GM12892 (cell line): ENCODE measurements around the gene SERINC5.

ENCODE experiments used
- DNase-seq: peaks from one replicate; pipeline ENCODE4 v3.0.0; 2011; ENCODE audit not compliant: insufficient read length
- FAIRE-seq: peaks from 2 replicates; lab custom pipeline; 2011; peaks lifted over from hg19 to GRCh38; lab: Jason Lieb, UNC
- POLR2A ChIP-seq: IDR thresholded peaks from 2 replicates; pipeline ENCODE4 v1.6.1; 2011; ENCODE audit warnings: low read depth, low read length, control low read depth
- POLR2AphosphoS5 ChIP-seq: IDR thresholded peaks from 2 replicates; pipeline ENCODE4 v1.6.1; 2011; ENCODE audit warnings: low read depth, low read length, control low read depth
- TAF1 ChIP-seq: IDR thresholded peaks from 2 replicates; pipeline ENCODE4 v1.6.1; 2011; ENCODE audit warnings: low read depth, mild to moderate bottlenecking, control low read depth, low read length, borderline replicate concordance

The SERINC5 gene

DNA sequence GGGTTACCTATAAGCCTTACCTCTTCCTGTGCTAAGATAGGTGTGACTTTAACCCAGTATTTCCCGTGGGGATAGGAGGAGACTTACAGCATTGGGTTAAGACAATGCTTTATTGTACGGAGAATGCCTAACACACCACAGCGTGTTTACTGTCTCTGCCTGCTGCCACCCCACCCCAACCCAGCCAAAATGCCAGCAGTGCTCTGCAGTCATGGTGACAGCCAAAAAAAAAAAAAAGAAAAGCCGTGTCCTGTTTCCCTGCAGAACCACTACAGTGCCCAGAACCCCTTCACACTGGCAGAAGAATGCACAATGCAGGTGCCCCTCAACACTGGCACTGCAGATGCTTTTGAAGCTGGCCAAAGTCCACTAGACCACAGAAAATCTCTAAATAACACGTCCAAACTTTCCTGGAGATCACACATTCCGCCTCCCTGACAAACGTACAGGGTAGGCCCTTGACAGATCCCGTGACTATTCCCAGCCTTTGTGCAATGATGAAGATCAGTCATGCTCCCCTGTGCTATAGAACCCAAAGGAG is 102.2 kb downstream of the SERINC5 start:
- no peak for TF ChIP-seq TAF1
- TF ChIP-seq POLR2A, result no peak
- no peak for TF ChIP-seq POLR2AphosphoS5
- FAIRE-seq (no peak), DNase-seq (no peak)

DNA sequence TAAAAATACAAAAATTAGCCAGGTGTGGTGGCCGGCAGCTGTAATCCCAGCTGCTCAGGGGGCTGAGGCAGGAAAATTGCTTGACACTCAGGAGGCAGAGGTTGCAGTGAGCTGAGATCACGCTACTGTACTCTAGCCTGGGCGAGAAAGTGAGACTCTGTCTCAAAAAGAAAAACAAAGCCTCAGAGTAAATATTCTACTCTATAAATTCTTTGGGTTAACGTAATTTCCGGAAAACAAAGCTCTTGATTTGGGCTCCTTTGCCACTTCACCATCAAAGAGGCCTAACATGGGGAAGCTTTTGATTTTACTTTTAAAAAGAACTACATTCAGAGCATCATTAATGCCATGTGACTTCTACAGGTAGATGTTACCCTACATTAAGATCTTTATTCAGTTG is 103.1 kb downstream of the SERINC5 start:
- no peak for FAIRE-seq

DNA sequence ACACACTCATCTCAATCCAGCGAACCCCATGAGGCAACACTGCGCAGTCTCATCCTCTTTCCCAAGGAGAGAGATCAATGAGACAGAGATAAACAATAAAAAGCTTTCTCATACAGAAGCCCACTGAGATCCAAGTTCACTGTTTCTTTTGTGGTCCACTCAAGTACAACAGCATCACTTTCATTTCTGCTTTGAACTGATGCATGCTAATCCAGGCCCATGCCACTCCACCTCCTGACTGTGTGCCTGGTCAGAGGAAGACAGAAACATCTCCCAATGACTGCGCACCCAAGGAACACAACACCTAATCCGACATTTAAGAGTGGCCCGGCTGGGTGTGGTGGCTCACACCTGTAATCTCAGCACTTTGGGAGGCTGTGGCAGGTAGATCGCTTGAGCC is 104.0 kb downstream of the SERINC5 start:
- FAIRE-seq (no peak), DNase-seq (no peak)

More for the DNA sequence above, 103.1 kb downstream of the SERINC5 start:
- DNase-seq, result no peak
- TF ChIP-seq POLR2A (no peak), POLR2AphosphoS5 (no peak), TAF1 (no peak)

DNA sequence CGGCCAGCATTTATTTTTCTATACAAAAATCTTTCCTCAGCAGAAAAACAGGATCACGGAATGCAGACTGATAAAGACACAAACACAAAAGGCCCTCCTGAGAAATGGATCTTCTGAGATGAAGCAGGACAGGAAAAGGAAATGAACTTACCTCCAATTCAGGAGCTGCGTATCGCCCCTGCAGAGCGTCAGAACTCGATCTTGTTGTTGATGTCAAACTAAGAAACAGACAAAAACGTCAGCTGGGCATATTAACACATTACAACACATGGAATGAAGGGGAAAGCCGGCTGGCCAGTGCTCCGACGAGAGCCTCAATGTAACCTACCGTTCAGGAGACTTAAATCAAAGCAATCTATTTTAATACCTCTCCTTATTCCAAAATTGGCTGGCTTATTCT is 105.1 kb downstream of the SERINC5 start:
- no peak for FAIRE-seq
- TF ChIP-seq POLR2A (no peak), TAF1 (no peak), POLR2AphosphoS5 (no peak)

More for the DNA sequence above, 104.0 kb downstream of the SERINC5 start:
- TF ChIP-seq TAF1 (no peak), POLR2A (no peak), POLR2AphosphoS5 (no peak)

DNA sequence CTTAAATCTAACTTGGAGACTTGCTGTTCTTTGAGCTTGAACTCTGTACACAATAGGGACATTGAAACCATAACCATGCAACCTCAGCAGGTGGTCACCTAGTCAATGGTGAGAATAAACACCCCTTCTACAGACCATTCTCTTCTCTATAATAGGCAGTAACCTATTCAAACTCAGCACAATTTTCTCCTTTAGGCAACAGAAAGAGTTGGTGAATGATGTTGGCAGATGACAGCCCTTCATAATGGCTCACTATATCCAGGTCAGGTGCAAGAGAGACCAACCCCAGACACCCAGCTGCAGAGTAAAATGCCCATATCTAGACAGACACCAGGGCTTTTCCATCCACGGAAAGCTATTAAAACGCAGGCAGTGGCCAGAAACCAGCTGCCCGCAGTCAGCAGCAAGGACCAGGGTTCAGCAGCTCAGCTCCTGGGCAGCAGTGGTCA is 106.7 kb downstream of the SERINC5 start:
- FAIRE-seq (no peak), DNase-seq (no peak)
- TF ChIP-seq TAF1 (no peak), POLR2A (no peak), POLR2AphosphoS5 (no peak)

More for the DNA sequence above, 105.1 kb downstream of the SERINC5 start:
- DNase-seq, result no peak

DNA sequence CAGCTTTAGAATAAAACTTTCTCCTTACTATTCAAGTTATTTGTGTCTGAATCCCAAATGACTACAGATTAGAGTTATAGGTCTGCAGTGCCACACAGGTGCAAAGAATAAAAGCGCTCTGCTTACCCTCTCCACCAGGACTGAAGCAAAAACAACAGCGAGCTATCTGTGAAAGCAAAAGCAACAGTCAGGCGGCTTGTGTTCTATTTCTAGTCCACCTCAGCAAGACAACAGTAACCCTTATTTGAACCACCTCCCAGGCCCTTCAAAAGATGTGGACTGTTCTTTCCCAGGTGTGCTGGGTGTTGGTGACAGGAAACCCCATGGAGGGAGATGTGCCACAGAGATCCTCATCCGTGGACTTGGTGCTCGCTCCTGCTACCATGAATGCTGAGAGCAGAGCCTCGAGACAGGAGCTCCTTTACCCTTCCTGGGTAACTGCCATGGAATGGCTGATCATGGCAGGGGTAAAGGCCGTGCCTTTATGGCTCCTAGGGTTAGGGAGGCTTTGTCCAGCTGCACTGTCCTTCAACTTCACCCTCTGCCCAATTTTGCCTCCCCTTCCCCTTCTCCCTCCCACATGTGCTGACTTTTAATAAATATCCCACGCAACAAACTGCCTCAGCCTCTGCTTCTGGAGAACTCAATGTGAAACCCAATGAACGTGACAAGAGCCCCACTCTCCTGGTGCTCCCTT is 108.6 kb downstream of the SERINC5 start:
- peak; percentile 9 for FAIRE-seq
- TF ChIP-seq POLR2A (no peak), POLR2AphosphoS5 (no peak), TAF1 (no peak)
- no peak for DNase-seq

DNA sequence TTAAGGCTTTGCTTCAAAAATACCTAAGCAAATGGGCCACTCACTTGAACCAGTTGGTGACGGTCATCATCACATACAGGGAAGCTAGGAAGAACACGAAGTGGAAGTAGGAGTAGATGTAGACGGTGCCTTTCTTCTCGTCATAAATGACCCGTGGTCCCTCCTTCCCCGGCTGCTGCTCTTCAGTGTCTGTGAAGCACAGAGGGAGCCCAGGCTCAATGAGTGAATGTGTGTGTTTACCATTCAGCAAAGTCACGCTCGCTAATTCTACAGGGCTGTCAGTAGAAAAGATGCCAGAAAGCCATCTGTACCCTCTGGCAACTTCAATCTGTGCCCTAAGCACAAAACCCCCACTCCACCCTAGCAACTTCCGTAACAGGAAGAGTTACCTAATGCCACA is 109.8 kb downstream of the SERINC5 start:
- TF ChIP-seq POLR2AphosphoS5 (no peak), TAF1 (no peak)
- FAIRE-seq (no peak), DNase-seq (no peak)

DNA sequence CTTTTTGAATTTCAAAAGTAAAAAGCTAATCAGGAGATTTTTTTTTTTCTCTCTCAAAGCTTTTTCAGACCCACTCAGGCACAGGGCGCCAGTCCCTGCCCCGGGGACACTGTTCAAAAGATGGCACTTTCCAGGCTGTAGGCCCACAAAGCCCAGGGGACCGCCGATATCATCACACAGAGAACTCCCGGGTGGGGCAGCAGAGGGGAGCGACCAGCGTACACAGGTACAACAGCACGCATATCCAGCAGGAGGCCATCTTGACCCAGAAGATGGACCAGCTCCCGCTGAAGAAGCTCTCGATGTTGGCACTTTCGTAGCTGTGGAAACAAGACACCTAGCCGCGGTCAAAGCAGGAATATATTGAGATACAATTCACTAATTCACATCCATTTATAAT is 112.4 kb downstream of the SERINC5 start:
- no peak for TF ChIP-seq TAF1
- no peak for TF ChIP-seq POLR2AphosphoS5
- TF ChIP-seq POLR2A, result no peak
- no peak for DNase-seq
- no peak for FAIRE-seq

DNA sequence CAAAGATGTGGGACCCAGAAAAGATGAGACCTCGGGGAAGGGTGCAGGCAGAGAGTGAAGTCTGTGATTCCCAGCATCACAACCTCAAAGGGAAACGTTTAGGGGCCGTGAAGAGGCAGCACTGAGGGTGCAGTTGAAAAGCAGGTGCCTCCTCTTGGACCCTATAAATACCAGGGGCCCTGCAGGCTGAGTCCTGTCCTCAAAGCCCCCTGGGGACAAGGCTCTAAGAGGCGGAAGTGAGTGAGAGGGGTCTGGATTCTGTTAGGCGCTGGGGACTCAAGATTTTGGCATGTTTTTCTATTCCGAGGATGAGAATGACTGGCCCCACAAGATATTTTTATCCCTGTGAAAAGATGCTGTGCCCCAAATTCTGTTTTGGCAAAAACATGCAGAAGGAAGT is 112.9 kb downstream of the SERINC5 start:
- no peak for FAIRE-seq
- no peak for DNase-seq
- TF ChIP-seq TAF1 (no peak), POLR2AphosphoS5 (no peak), POLR2A (no peak)

DNA sequence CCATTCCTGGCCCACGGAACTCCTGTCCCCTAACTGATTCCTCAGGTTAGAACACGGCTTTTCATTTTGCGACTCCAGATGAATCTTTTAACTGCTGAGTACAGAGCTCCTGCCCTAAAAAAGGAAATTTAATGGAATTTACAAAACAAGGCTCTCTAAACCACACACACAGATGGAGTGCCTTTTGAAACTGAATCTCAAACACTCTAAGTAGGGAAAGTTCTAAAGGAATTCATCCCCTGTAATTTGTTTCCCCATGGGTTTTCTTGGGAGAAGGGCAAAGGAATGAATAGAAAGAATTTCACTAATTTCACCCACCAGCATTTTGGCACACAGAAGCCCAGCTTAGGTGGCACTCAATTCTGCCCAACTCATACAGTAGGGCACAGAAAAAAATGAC is 114.2 kb downstream of the SERINC5 start:
- FAIRE-seq (no peak), DNase-seq (no peak)
- no peak for TF ChIP-seq TAF1
- TF ChIP-seq POLR2AphosphoS5, result no peak
- TF ChIP-seq POLR2A, result no peak

DNA sequence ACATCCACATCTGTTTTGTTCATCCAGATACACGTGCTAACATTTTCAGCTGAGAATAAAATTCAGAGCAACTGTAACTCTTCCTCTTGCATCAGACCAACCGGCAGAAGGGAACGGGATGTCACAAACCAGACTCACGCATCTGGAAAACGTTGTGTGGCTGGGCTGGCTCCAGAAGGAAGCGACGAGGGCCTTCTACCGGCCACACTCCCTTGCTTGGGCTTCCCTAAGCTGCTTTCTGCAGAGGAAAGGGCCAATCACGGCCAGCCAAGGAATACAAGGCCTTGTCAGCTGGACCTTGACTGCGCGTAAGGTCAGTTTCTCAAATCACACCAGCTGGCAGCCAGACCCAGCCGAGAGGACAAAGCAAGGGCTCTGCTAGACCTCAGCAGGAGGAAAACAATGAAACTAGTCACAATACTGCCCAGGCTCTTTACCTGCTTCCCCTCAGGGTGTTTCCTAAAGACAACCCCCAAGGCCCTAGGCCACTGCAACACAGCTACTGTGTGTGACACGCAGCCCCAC is 114.6 kb downstream of the SERINC5 start:
- no peak for DNase-seq

DNA sequence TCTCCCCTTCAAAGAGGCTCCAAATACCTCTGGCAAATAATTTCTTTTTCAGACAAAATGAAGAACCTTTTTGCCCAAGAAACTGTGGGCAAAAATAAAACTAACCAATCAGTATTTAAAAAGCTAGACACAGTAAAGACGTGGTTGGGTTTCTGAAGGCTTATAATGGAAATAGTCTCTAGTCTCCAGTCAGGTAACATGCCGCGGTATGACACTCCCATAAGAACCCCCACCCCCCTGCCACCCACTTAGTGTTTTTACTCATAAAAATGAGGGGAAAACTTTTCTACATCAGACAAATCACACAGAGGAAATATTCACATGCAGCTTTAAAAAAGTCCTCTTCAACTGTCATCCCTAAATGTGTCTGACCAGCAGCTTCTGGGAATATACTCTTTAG is 115.4 kb downstream of the SERINC5 start:
- no peak for DNase-seq
- TF ChIP-seq TAF1, result no peak
- no peak for TF ChIP-seq POLR2A
- TF ChIP-seq POLR2AphosphoS5, result no peak
- FAIRE-seq, result no peak

More for the DNA sequence above, 114.6 kb downstream of the SERINC5 start:
- TF ChIP-seq POLR2AphosphoS5 (no peak), POLR2A (no peak), TAF1 (no peak)
- FAIRE-seq, result no peak
